LNCAP (cell line): ENCODE measurements around the gene CFAP61.

ENCODE experiments used
- CTCF ChIP-seq: fragments of 450-650 bp; IDR thresholded peaks from 2 replicates; pipeline ENCODE4 v1.5.1; 2017; ENCODE audit warnings: mild to moderate bottlenecking

Gene CFAP61

GRCh38 chr20:20214757-20215275 lies 162.5 kb downstream of the CFAP61 start:
- TF ChIP-seq CTCF: no peak

- no peak for TF ChIP-seq CTCF
Observed at GRCh38 chr20:20215976-20216727, 163.8 kb downstream of the CFAP61 start.

- TF ChIP-seq CTCF: no peak
Observed at GRCh38 chr20:20216941-20217340, 164.6 kb downstream of the CFAP61 start.

- no peak for TF ChIP-seq CTCF
Observed at GRCh38 chr20:20217621-20218020, 165.3 kb downstream of the CFAP61 start.

- no peak for TF ChIP-seq CTCF
Observed at GRCh38 chr20:20219016-20219415, 166.7 kb downstream of the CFAP61 start.

- no peak for TF ChIP-seq CTCF
Observed at GRCh38 chr20:20220134-20220533, 167.8 kb downstream of the CFAP61 start.

- TF ChIP-seq CTCF: no peak
Observed at GRCh38 chr20:20223981-20224380, 171.6 kb downstream of the CFAP61 start.
